T-helper 1 cell (primary cell): ENCODE results near the gene PPM1F.

Source experiments
- DNase-seq, 5 donors: peaks; one replicate each; pipeline ENCODE4 v3.0.0-alpha.2; 2012 to 2020

The PPM1F gene

GRCh38 chr22:21975854-21976345, 23.3 kb upstream of the PPM1F start:
- no peak for DNase-seq

GRCh38 chr22:21975273-21975672, 22.6 kb upstream of the PPM1F start:
- DNase-seq, result no peak

GRCh38 chr22:21974058-21974649, 21.5 kb upstream of the PPM1F start:
- DNase-seq, result no peak

- no peak for DNase-seq
These were observed 20.2 kb upstream of the PPM1F start for GRCh38 chr22:21972806-21973205.

- DNase-seq, result peak in 3 of 5 donors; percentile 21 to 32 (median 23)
These were observed 19.7 kb upstream of the PPM1F start for GRCh38 chr22:21972293-21972779.

- DNase-seq, result no peak
These were observed 19.2 kb upstream of the PPM1F start for GRCh38 chr22:21971858-21972275.

GRCh38 chr22:21970800-21971617, 18.4 kb upstream of the PPM1F start:
- no peak for DNase-seq

- DNase-seq, result no peak
These were observed 17.6 kb upstream of the PPM1F start for GRCh38 chr22:21970037-21970799.

GRCh38 chr22:21968452-21969129, 15.9 kb upstream of the PPM1F start:
- DNase-seq, result no peak

GRCh38 chr22:21967693-21968271, 15.1 kb upstream of the PPM1F start:
- DNase-seq, result no peak

- DNase-seq, result no peak
These were observed 14.2 kb upstream of the PPM1F start for GRCh38 chr22:21966643-21967516.

GRCh38 chr22:21965762-21966288, 13.2 kb upstream of the PPM1F start:
- no peak for DNase-seq

- no peak for DNase-seq
These were observed 12.4 kb upstream of the PPM1F start for GRCh38 chr22:21964918-21965484.

GRCh38 chr22:21964234-21964633, 11.6 kb upstream of the PPM1F start:
- DNase-seq, result no peak

GRCh38 chr22:21963790-21964211, 11.2 kb upstream of the PPM1F start:
- DNase-seq, result no peak

- DNase-seq, result no peak
These were observed 10.6 kb upstream of the PPM1F start for GRCh38 chr22:21963286-21963685.

- DNase-seq, result no peak
These were observed 10.0 kb upstream of the PPM1F start for GRCh38 chr22:21962655-21962949.

GRCh38 chr22:21961886-21962654, 9.4 kb upstream of the PPM1F start:
- DNase-seq, result no peak

GRCh38 chr22:21961127-21961867, 8.6 kb upstream of the PPM1F start:
- DNase-seq, result no peak
